Measurements from ENCODE around the gene PCDHGA5. TPM values are rescaled to one million over a fixed set of nuclear protein-coding genes. Genes with fewer than 3 reads are reported as not detected.

PCDHGA5 gene
- polyA plus RNA-seq, 3 donors, result not detected

DNA sequence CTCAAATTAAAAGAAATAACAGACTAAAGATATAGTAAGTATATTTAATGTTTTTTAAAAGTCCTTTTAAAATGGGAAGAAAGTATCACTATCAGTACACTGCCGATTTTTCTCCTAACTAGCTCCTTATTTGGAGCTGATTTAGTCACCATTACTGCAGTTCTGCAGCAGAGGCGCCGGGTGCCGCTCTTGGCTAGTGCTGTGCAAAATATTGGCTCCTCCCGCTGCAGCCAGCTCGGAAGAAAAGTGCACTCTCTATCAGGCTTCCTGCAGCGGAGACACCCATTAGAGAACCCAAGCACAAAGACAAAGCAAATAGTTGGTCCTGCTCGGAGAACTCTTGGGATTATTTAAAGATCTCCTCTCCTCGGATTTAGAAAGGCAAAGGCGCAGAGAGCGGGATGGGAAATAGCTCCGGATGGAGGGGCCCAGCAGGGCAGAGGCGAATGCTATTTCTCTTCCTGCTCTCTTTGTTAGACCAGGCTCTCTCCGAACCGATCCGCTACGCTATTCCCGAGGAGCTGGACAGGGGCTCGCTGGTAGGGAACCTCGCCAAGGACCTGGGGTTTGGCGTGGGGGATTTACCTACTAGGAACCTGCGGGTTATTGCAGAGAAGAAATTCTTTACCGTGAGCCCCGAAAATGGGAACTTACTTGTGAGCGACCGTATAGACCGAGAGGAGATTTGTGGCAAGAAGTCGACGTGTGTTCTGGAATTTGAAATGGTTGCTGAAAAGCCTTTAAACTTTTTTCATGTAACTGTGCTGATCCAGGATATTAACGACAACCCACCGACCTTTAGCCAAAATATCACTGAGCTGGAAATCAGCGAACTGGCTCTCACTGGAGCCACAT, 6.3 kb downstream of the PCDHGA5 start, which contains the start of gene PCDHGB3:
Gene PCDHGB3 (plus strand): TSS at position 249 of the 855 bp plus-strand sequence. CDS start 153 bp downstream, at position 402.
- no peak within 1 kb of the TSS for H3K27ac Mint-ChIP-seq
- Histone ChIP-seq H3K27ac (ENCODE audit: low read depth in 1 of 2, low read length in 2 of 2) (no peak within 1 kb of the TSS), H3K4me2 (replicated peaks; ENCODE audit: extremely low read depth, low read length, poor library complexity, severe bottlenecking) (peak within 1 kb of the TSS; percentile 58), H3K79me2 (ENCODE audit: insufficient read depth, low read length) (no peaks in the 10 kb centered on the region), H4K20me1 (ENCODE audit: insufficient read depth, low read length) (no peaks in the 10 kb centered on the region), H3K36me3 (replicated peaks in 1 of 2; ENCODE audit: control insufficient read depth in 1 of 2, insufficient read depth in 2 of 2, low read length in 2 of 2) (no peaks in the 10 kb centered on the region), H2AFZ (ENCODE audit: insufficient read depth, low read depth, low read length, poor library complexity, severe bottlenecking) (no peak within 1 kb of the TSS), H3K4me3 (replicated peaks in 1 of 3; ENCODE audit: low read depth in 2 of 3, low read length in 3 of 3) (peak within 1 kb of the TSS in 2 of 3 experiments; percentile 8 to 53), H3K9ac (ENCODE audit: insufficient read depth, low read length, poor library complexity, severe bottlenecking) (no peak within 1 kb of the TSS), H3K9me3 (replicated peaks in 1 of 2; ENCODE audit: control insufficient read depth in 1 of 2, insufficient read depth in 1 of 2, low read length in 2 of 2) (peaks cover 59 to 66% of the 10 kb centered on the region in 2 donors), H3K27me3 (ENCODE audit: control insufficient read depth in 2 of 2, insufficient read depth in 2 of 2, low read length in 2 of 2) (peaks cover 44 to 100% of the 10 kb centered on the region in 2 donors), H3K4me1 (ENCODE audit: control insufficient read depth in 1 of 2, insufficient read depth in 2 of 2, low read length in 2 of 2) (no peaks in the 10 kb centered on the region)
- H3K9me3 Mint-ChIP-seq, result peaks cover 44 to 79% (median 68%) of the 10 kb centered on the region in 7 donors
- TF ChIP-seq, protein P1, sequence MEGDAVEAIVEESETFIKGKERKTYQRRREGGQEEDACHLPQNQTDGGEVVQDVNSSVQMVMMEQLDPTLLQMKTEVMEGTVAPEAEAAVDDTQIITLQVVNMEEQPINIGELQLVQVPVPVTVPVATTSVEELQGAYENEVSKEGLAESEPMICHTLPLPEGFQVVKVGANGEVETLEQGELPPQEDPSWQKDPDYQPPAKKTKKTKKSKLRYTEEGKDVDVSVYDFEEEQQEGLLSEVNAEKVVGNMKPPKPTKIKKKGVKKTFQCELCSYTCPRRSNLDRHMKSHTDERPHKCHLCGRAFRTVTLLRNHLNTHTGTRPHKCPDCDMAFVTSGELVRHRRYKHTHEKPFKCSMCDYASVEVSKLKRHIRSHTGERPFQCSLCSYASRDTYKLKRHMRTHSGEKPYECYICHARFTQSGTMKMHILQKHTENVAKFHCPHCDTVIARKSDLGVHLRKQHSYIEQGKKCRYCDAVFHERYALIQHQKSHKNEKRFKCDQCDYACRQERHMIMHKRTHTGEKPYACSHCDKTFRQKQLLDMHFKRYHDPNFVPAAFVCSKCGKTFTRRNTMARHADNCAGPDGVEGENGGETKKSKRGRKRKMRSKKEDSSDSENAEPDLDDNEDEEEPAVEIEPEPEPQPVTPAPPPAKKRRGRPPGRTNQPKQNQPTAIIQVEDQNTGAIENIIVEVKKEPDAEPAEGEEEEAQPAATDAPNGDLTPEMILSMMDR (IDR thresholded peaks at IDR 0.05), result no peak
- H3K4me3 Mint-ChIP-seq, result peak within 1 kb of the TSS; percentile 68 to 88
- no peak for DNase-seq
- H3K36me3 Mint-ChIP-seq, result peaks cover 6 to 12% of the 10 kb centered on the region in 2 donors
- WGBS (ENCODE audit: insufficient coverage), result 19% methylated on average over 30 of the region's 32 CpGs
- peaks cover 8% of the 10 kb centered on the region for H3K4me1 Mint-ChIP-seq
- intact Hi-C loops (cut with micrococcal nuclease), result no loop called here
- peaks cover 60 to 78% (median 75%) of the 10 kb centered on the region in 3 donors for H3K27me3 Mint-ChIP-seq (ENCODE audit: low read depth in 3 of 3)

DNA sequence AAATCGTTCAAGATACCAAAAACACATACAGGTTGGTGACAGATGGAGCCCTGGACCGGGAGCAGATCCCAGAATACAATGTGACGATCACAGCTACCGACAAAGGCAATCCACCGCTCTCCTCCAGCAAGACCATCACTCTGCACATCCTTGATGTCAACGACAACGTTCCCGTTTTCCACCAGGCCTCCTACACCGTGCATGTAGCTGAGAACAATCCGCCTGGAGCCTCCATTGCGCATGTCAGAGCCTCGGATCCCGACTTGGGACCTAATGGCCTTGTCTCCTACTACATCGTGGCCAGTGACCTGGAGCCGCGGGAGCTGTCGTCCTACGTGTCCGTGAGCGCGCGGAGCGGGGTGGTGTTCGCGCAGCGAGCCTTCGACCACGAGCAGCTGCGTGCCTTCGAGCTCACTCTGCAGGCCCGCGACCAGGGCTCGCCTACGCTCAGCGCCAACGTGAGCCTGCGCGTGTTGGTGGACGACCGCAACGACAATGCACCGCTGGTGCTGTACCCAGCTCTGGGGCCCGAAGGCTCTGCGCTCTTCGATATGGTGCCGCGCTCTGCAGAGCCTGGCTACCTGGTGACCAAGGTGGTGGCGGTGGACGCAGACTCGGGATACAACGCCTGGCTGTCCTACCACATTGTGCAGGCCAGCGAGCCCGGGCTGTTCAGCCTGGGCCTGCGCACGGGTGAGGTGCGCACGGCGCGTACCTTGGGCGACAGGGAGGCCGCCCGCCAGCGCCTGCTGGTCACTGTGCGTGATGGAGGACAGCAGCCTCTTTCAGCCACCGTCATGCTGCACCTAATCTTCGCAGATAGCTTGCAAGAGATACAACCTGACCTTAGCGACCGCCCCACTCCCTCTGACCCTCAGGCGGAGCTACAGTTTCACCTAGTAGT, 7.9 kb downstream of the PCDHGA5 start:
- H3K27ac ChIP-seq (ENCODE audit: low read depth in 1 of 2, low read length in 2 of 2), result no peak overlapping the region
- H3K9ac ChIP-seq (ENCODE audit: insufficient read depth, low read length, poor library complexity, severe bottlenecking), result no peak overlapping the region
- no peak overlapping the region for H2AFZ ChIP-seq (ENCODE audit: insufficient read depth, low read depth, low read length, poor library complexity, severe bottlenecking)
- H3K4me3 ChIP-seq (replicated peaks in 1 of 3; ENCODE audit: low read depth in 2 of 3, low read length in 3 of 3), result no peak overlapping the region
- H3K9me3 ChIP-seq (replicated peaks in 1 of 2; ENCODE audit: control insufficient read depth in 1 of 2, insufficient read depth in 1 of 2, low read length in 2 of 2), result peaks cover 59 to 66% of the 10 kb centered on the region in 2 donors
- TF ChIP-seq, protein P1 (IDR thresholded peaks at IDR 0.05), result no peak
- H4K20me1 ChIP-seq (ENCODE audit: insufficient read depth, low read length), result no peaks in the 10 kb centered on the region
- H3K36me3 ChIP-seq (replicated peaks in 1 of 2; ENCODE audit: control insufficient read depth in 1 of 2, insufficient read depth in 2 of 2, low read length in 2 of 2), result no peaks in the 10 kb centered on the region
- peaks cover 37 to 96% of the 10 kb centered on the region in 2 donors for H3K27me3 ChIP-seq (ENCODE audit: control insufficient read depth in 2 of 2, insufficient read depth in 2 of 2, low read length in 2 of 2)
- no peak for DNase-seq
- Mint-ChIP-seq H3K4me3 (peak overlapping the region in 1 of 2 donors; percentile 59), H3K27me3 (ENCODE audit: low read depth in 3 of 3) (peaks cover 46 to 77% (median 72%) of the 10 kb centered on the region in 3 donors), H3K4me1 (peaks cover 8% of the 10 kb centered on the region), H3K36me3 (peaks cover 6 to 11% of the 10 kb centered on the region in 2 donors), H3K9me3 (peaks cover 42 to 79% (median 67%) of the 10 kb centered on the region in 7 donors), H3K27ac (no peak overlapping the region)
- H3K4me2 ChIP-seq (replicated peaks; ENCODE audit: extremely low read depth, low read length, poor library complexity, severe bottlenecking), result no peak overlapping the region
- intact Hi-C loops (cut with micrococcal nuclease), result no loop called here
- H3K79me2 ChIP-seq (ENCODE audit: insufficient read depth, low read length), result no peaks in the 10 kb centered on the region
- WGBS (ENCODE audit: insufficient coverage), result 40% methylated on average over 69 of the region's 69 CpGs
- no peaks in the 10 kb centered on the region for H3K4me1 ChIP-seq (ENCODE audit: control insufficient read depth in 1 of 2, insufficient read depth in 2 of 2, low read length in 2 of 2)
